A549 (cell line): Measurements from ENCODE around the gene AFF1. TPM values are rescaled to one million over a fixed set of nuclear protein-coding genes. Genes with fewer than 3 reads are reported as not detected.
"Not testable (repeated sequence)": the region's sequence is repeated elsewhere in the genome, so short reads cannot be mapped to it uniquely, and the experiment has no call there.

Source experiments
- ATAC-seq, 2 experiments: fragments of 200-7000 bp in 1 of 2; fragments of >200 bp in 1 of 2; cut with Nextera tagmentation in 1 of 2; cut with Tn5 transposase in 1 of 2; 3 replicates each; pipeline versions ENCODE4 v1.8.0 to v1.9.1; 2018 to 2020; ENCODE audit warnings: mild to moderate bottlenecking in 1 of 2, moderate library complexity in 1 of 2
- CTCF ChIA-PET: fragments of 300-600 bp; sonication (Branson Sonifier 250); formaldehyde crosslinking; extraction: SDS; loops from one replicate; lab custom pipeline; 2021; ENCODE audit warnings: antibody characterized with exemption, inconsistent platforms; lab: Yijun Ruan, JAX
- POLR2A ChIA-PET: fragments of 350-600 bp; formaldehyde crosslinking; extraction: SDS; loops from one replicate; lab custom pipeline; 2021; ENCODE audit warnings: antibody characterized with exemption, inconsistent platforms; lab: Yijun Ruan, JAX
- DNase-seq, 2 experiments: peaks; one replicate each; pipeline versions ENCODE4 v3.0.0 to v3.0.0-alpha.2; 2011 to 2016; ENCODE audit warnings: low read depth in 1 of 2, low spot score in 1 of 2
- FAIRE-seq: peaks from 2 replicates; lab custom pipeline; 2011; peaks lifted over from hg19 to GRCh38; lab: Jason Lieb, UNC
- H3K27ac ChIP-seq, 2 experiments: fragments of >200 bp; sonication (Bioruptor Twin); formaldehyde crosslinking; 3 replicates each; pipeline ENCODE4 v1.5.1; 2016 to 2017
- H3K4me1 ChIP-seq: fragments of >200 bp; sonication (Bioruptor Twin); formaldehyde crosslinking; 3 replicates; pipeline ENCODE4 v1.6.1; 2016
- H3K4me2 ChIP-seq: fragments of >200 bp; sonication (Bioruptor Twin); formaldehyde crosslinking; 3 replicates; pipeline ENCODE4 v1.6.1; 2016
- H3K4me3 ChIP-seq: fragments of >200 bp; sonication (Bioruptor Twin); formaldehyde crosslinking; 3 replicates; pipeline ENCODE4 v1.5.1; 2016
- H3K9me3 ChIP-seq: fragments of >200 bp; sonication (Bioruptor Twin); formaldehyde crosslinking; 3 replicates; pipeline ENCODE4 v1.6.1; 2016
- CHD4 ChIP-seq: fragments of 200-600 bp; sonication (generic); IDR thresholded peaks from 2 replicates; pipeline ENCODE4 v1.6.1; 2016; ENCODE audit warnings: antibody characterized with exemption, mild to moderate bottlenecking, borderline replicate concordance
- E2F6 ChIP-seq: IDR thresholded peaks from 2 replicates; pipeline ENCODE4 v1.6.1; 2012; ENCODE audit warnings: low read depth, borderline replicate concordance
- GATA3 ChIP-seq: IDR thresholded peaks from 2 replicates; pipeline ENCODE4 v1.6.1; 2012; ENCODE audit warnings: borderline replicate concordance
- HDAC2 ChIP-seq: fragments of 200-600 bp; sonication (generic); IDR thresholded peaks from 2 replicates; pipeline ENCODE4 v1.6.1; 2016
- JUNB ChIP-seq: fragments of >200 bp; sonication (Bioruptor Twin); formaldehyde crosslinking; IDR thresholded peaks from 2 replicates; pipeline ENCODE4 v1.6.1; 2016
- KDM1A ChIP-seq: fragments of 200-600 bp; sonication (generic); IDR thresholded peaks from 2 replicates; pipeline ENCODE4 v1.6.1; 2016; ENCODE audit warnings: low read depth, mild to moderate bottlenecking
- MYC ChIP-seq: IDR thresholded peaks from 2 replicates; pipeline ENCODE4 v1.6.1; 2012; ENCODE audit warnings: mild to moderate bottlenecking, inconsistent platforms, low read length, improper control_type of control experiment, borderline replicate concordance
- SMC3 ChIP-seq: fragments of >200 bp; sonication (Bioruptor Twin); formaldehyde crosslinking; IDR thresholded peaks from 3 replicates; pipeline ENCODE4 v1.6.1; 2018; ENCODE audit warnings: inconsistent platforms
- USF2 ChIP-seq: fragments of 450-650 bp; IDR thresholded peaks from 2 replicates; pipeline ENCODE4 v1.6.1; 2014; ENCODE audit warnings: antibody characterized with exemption
- ZC3H11A ChIP-seq: fragments of 450-650 bp; IDR thresholded peaks from 2 replicates; pipeline ENCODE4 v1.6.1; 2014; ENCODE audit warnings: antibody characterized with exemption, mild to moderate bottlenecking
- WGBS: methylation state at CpG from one replicate; pipeline ENCODE4 v1.1.6; 2017; ENCODE audit errors: missing lambda C conversion rate; 5-methylcytosine and 5-hydroxymethylcytosine counted together
- polyA plus RNA-seq, 4 experiments: library from polyadenylated mRNA; depleted of rRNA in 3 of 4; stranded (reverse); fragments of >200 nt; fragmentation: RNase III in 1 of 4; extraction: RNeasy Plus Mini Kit Qiagen cat#74134 plus additional on column Dnase treatment in 1 of 4; gene quantifications; 2 replicates in 3 of 4; 3 replicates in 1 of 4; pipeline ENCODE4 v1.2.3, GENCODE V29; 2011 to 2017

The AFF1 gene
- polyA plus RNA-seq, 2 of the 4 experiments (the other 2 are of a cell fraction): 13.7 to 15.4 TPM

DNA sequence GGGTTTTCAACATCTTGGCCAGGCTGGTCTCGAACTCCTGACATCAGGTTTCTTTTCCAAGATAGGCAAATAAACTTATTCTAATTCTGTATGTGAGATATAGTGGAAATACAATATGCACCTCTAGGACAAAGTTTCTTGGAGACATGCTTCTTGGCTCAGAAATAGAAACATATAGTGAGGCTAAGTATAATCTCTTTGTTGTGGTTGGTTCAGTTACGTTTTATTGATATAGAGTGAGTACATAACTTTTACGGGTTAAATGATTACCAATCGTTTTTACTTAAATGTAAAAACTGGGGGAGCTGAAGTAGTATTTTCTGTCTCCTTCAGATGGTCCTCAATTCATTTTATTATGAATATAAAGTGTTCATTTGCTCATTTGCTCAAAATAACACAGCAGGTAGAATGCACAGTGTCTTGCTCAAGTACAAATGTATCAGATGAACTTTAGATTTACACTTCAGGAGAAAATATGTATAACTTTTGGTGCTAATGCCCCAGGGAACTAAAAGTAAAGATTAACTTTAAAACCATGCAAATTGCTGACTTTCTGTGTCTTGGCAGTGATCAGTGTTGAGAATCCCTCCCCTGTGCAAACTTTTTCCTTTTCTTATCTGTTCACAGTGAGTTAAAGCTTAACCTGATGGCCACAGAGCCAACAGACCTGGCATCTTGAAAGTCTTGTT lies 77.6 kb downstream of the AFF1 start:
- no peak for FAIRE-seq
- no peaks in the 10 kb centered on the region for H3K9me3 ChIP-seq
- WGBS: 5% methylated on average over 4 of the region's 4 CpGs
- CTCF ChIA-PET: interaction anchor here (0.7 to 1.7 kb wide), 3 partner anchors 81 to 551 kb away, joined by 3 to 6 read pairs (median 5); no protein-coding TSS in a partner anchor
- H3K27ac ChIP-seq: peak overlapping the region; percentile 80 to 83
- peak in 1 of 2 experiments; percentile 73; a peak in 3 of 6 replicates for ATAC-seq
- POLR2A ChIA-PET: interaction anchor here (1.1 to 1.5 kb wide), 2 partner anchors 77 to 78 kb away, joined by 5 to 9 read pairs; partner anchors contain the start of gene AFF1
- TF ChIP-seq KDM1A: no peak
- peak; percentile 69; the same call in 1 of the 2 replicates for TF ChIP-seq GATA3
- H3K4me2 ChIP-seq: peak overlapping the region; percentile 68
- DNase-seq: peak in 1 of 2 experiments; percentile 64
- H3K4me1 ChIP-seq: peaks cover 88% of the 10 kb centered on the region
- peak overlapping the region; percentile 5; the same call in 1 of the 3 replicates for H3K4me3 ChIP-seq

- Histone ChIP-seq H3K27ac (peak overlapping the region; percentile 80 to 83), H3K4me1 (peaks cover 91% of the 10 kb centered on the region), H3K4me2 (peak overlapping the region; percentile 68), H3K4me3 (peak overlapping the region; percentile 19; the same call in 1 of the 3 replicates)
- 24% methylated on average over 9 of the region's 9 CpGs for WGBS
- FAIRE-seq, ATAC-seq, POLR2A ChIA-PET, H3K9me3 ChIP-seq, DNase-seq: not testable (repeated sequence)
- CTCF ChIA-PET: interaction anchor here (0.7 kb wide), 1 partner anchor 552 kb away, joined by 3 read pairs; no protein-coding TSS in a partner anchor
Measured at GRCh38 chr4:87012954-87013308, 78.1 kb downstream of the AFF1 start.

DNA sequence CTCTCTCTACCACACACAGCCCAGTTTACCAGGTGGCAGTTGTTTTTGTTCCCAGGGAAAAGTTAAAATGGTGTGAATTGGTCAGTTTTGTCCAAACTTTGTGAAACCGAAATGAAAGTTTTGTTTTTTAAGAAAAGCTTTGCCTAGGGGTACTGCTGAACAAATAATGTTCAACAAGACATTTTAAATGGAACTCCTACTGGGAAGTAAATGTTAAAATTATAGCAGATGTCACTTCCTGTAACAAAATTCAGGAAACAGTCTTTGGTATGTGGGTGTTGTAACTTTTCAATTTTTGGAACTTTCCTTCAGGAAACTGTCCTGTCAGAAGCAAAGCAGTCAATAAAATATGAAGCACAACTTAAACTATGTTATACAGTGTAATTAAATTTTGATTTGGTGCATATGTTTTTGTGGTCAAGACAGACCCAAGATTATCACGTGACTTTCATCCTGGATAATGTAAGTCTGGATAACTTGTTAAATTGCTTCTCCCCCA lies 79.5 kb downstream of the AFF1 start:
- Histone ChIP-seq H3K4me1 (peaks cover 93% of the 10 kb centered on the region), H3K4me2 (peak overlapping the region; percentile 68), H3K9me3 (no peaks in the 10 kb centered on the region), H3K27ac (peak overlapping the region; percentile 80 to 83), H3K4me3 (no peak overlapping the region)
- no peak for DNase-seq
- TF ChIP-seq SMC3 (no peak), USF2 (peak; percentile 41; the same call in 1 of the 2 replicates)
- 25% methylated on average over 2 of the region's 2 CpGs for WGBS
- ChIA-PET POLR2A (interaction anchor here (0.7 to 1.1 kb wide), 2 partner anchors 8 to 206 kb away, joined by 3 to 5 read pairs; no protein-coding TSS in a partner anchor), CTCF (interaction anchor here (1.5 kb wide), 1 partner anchor 80 kb away, joined by 3 read pairs; no protein-coding TSS in a partner anchor)
- ATAC-seq: no peak
- FAIRE-seq: no peak

GRCh38 chr4:87015416-87015815 lies 80.6 kb downstream of the AFF1 start:
- 33% methylated on average over 1 of the region's 1 CpG for WGBS
- Histone ChIP-seq H3K4me2 (peak overlapping the region; percentile 68), H3K4me3 (no peak overlapping the region), H3K27ac (peak overlapping the region; percentile 80 to 83), H3K9me3 (no peaks in the 10 kb centered on the region), H3K4me1 (peaks cover 91% of the 10 kb centered on the region)
- no peak for FAIRE-seq
- DNase-seq: no peak
- ChIA-PET POLR2A (interaction anchor here (1.1 kb wide), 1 partner anchor 9 kb away, joined by 3 read pairs; no protein-coding TSS in a partner anchor), CTCF (no interaction called here)
- TF ChIP-seq CHD4: no peak
- TF ChIP-seq HDAC2: no peak
- no peak for TF ChIP-seq ZC3H11A
- TF ChIP-seq JUNB: no peak
- no peak for TF ChIP-seq MYC
- no peak for TF ChIP-seq E2F6
- no peak for ATAC-seq
